Measurements from ENCODE around the gene PCCA.

The PCCA gene

DNA sequence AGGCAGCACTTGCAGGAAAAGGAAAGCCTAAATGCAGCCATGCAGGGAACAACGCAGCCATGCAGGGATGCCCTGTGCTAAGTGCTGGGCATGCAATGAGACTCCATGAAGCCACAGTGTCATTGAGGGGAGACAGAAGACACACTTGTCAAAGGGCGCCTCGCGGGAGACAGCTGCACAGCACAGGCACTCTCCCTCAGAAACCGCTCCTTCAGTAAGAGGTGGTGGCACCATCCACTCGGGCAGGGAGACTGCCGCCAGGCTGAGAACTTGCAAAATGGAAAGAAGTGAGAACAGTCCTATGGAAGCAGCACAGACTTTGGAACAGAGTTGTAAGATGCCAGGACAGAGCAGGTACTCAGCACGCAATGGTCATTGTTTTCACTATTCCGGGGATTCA lies 448.6 kb downstream of the PCCA start:
- no peak for DNase-seq
- TF ChIP-seq CTCF (IDR thresholded peaks at IDR 0.05), result no peak
- Histone ChIP-seq H3K36me3 (peaks cover 6 to 7% (median 7%) of the 10 kb centered on the region in 3 donors), H3K4me3 (no peak overlapping the region), H3K9me3 (no peaks in the 10 kb centered on the region), H3K27ac (no peak overlapping the region), H3K27me3 (no peaks in the 10 kb centered on the region), H3K4me1 (peaks cover 0 to 13% (median 2%) of the 10 kb centered on the region in 4 donors)
- intact Hi-C loops (cut with DNase I; ENCODE audit: low total_unique reads), result no loop called here

GRCh38 chr13:100537951-100538462 lies 449.1 kb downstream of the PCCA start:
- no peaks in the 10 kb centered on the region for H3K27me3 ChIP-seq
- no peak for TF ChIP-seq CTCF (IDR thresholded peaks at IDR 0.05)
- no peak overlapping the region for H3K27ac ChIP-seq
- intact Hi-C loops (cut with DNase I; ENCODE audit: low total_unique reads), result no loop called here
- H3K4me3 ChIP-seq, result no peak overlapping the region
- peak in 1 of 2 donors; percentile 17 for DNase-seq
- no peaks in the 10 kb centered on the region for H3K9me3 ChIP-seq
- peaks cover 0 to 13% (median 2%) of the 10 kb centered on the region in 4 donors for H3K4me1 ChIP-seq
- peaks cover 1 to 7% (median 5%) of the 10 kb centered on the region in 3 donors for H3K36me3 ChIP-seq

DNA sequence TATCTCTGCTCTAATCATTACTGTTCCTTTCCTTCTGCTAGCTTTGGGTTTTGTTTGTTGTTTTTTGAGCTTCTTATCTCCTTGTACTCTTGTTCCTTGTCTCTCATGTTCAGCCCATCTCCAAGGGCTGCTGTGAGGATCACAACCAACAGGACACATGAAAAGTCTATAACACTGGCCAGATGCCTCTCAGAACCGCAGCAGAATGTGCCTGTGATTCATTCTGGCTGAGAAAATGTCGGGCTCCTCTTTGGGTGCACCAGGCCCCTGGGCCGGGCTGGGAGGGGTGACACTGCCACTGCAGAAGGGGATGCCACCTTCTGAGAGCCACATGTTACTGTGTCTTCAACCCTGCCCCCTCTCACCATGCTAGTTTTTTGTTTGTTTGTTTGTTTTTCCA lies 451.7 kb downstream of the PCCA start:
- Histone ChIP-seq H3K4me1 (peaks cover 0 to 5% (median 0%) of the 10 kb centered on the region in 4 donors), H3K9me3 (no peaks in the 10 kb centered on the region), H3K4me3 (no peak overlapping the region), H3K27me3 (no peaks in the 10 kb centered on the region), H3K27ac (no peak overlapping the region), H3K36me3 (peaks cover 0 to 7% (median 5%) of the 10 kb centered on the region in 3 donors)
- no peak for TF ChIP-seq CTCF (IDR thresholded peaks at IDR 0.05)
- intact Hi-C loops (cut with DNase I; ENCODE audit: low total_unique reads), result no loop called here
- DNase-seq, result peak in 1 of 2 donors; percentile 41

- Histone ChIP-seq H3K4me1 (no peaks in the 10 kb centered on the region), H3K9me3 (no peaks in the 10 kb centered on the region), H3K36me3 (peaks cover 0 to 7% (median 5%) of the 10 kb centered on the region in 3 donors), H3K4me3 (no peak overlapping the region), H3K27me3 (no peaks in the 10 kb centered on the region), H3K27ac (no peak overlapping the region)
- TF ChIP-seq CTCF (IDR thresholded peaks at IDR 0.05), result no peak
- intact Hi-C loops (cut with DNase I; ENCODE audit: low total_unique reads), result no loop called here
- DNase-seq, result peak in 1 of 2 donors; percentile 43
Measured at GRCh38 chr13:100541897-100542825, 453.3 kb downstream of the PCCA start.

- DNase-seq, result no peak
Measured at GRCh38 chr13:100542826-100543156, 453.9 kb downstream of the PCCA start.

More at GRCh38 chr13:100542826-100543156, 453.9 kb downstream of the PCCA start:
- peak; percentile 20 to 29 for TF ChIP-seq CTCF (IDR thresholded peaks at IDR 0.05)
- H3K4me1 ChIP-seq, result peaks cover 0 to 6% (median 4%) of the 10 kb centered on the region in 4 donors
- no peak overlapping the region for H3K4me3 ChIP-seq
- H3K27ac ChIP-seq, result no peak overlapping the region
- intact Hi-C loops (cut with DNase I; ENCODE audit: low total_unique reads), result no loop called here
- H3K27me3 ChIP-seq, result no peaks in the 10 kb centered on the region
- H3K36me3 ChIP-seq, result peaks cover 0 to 7% (median 5%) of the 10 kb centered on the region in 3 donors
- H3K9me3 ChIP-seq, result no peaks in the 10 kb centered on the region
